Panc1 (cell line): Measurements from ENCODE around the gene ZFHX2.

Source experiments
- SIN3A ChIP-seq: IDR thresholded peaks from 2 replicates; pipeline ENCODE4 v1.6.1; 2012; ENCODE audit warnings: low read depth, mild to moderate bottlenecking, low read length, moderate library complexity, borderline replicate concordance; ENCODE audit not compliant: insufficient read depth
- TCF7L2 ChIP-seq: IDR thresholded peaks from 2 replicates; pipeline ENCODE4 v1.6.1; 2011; ENCODE audit warnings: mild to moderate bottlenecking, low read depth, low read length, inconsistent platforms
- TF ChIP-seq, protein P1 (sequence below): fragments of 450-650 bp; IDR thresholded peaks from 2 replicates; pipeline ENCODE4 v1.5.1; 2017; ENCODE audit warnings: mild to moderate bottlenecking
- TF ChIP-seq, protein P2 (sequence below), 2 experiments: IDR thresholded peaks; 2 replicates each; pipeline ENCODE4 v1.6.1; 2011 to 2012; ENCODE audit warnings: low read depth in 2 of 2, control low read depth in 1 of 2, low read length in 1 of 2, mild to moderate bottlenecking in 1 of 2, moderate library complexity in 1 of 2; ENCODE audit not compliant: insufficient read depth in 1 of 2

DNA sequence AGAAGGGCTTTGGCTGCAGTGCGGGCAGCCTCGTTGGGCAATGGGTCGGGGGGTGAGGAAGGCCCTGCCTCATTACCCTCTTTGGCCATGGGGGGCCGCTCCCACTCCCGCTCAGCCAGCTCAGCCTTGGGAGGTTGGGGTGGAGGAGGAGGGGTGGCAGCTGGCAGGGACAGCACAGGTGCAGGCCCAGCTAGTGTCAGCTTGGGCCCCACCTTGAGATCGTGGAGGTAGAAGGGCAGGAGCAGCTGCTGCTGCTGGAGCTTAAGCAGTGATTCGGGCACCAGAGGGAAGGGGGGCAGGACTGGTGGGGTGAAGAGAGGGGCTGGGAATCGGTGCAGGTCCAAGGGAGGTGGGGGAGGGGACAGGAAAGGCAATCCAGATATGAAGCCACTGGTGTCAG, 26.0 kb downstream of the ZFHX2 start:
- TF ChIP-seq, protein P1, sequence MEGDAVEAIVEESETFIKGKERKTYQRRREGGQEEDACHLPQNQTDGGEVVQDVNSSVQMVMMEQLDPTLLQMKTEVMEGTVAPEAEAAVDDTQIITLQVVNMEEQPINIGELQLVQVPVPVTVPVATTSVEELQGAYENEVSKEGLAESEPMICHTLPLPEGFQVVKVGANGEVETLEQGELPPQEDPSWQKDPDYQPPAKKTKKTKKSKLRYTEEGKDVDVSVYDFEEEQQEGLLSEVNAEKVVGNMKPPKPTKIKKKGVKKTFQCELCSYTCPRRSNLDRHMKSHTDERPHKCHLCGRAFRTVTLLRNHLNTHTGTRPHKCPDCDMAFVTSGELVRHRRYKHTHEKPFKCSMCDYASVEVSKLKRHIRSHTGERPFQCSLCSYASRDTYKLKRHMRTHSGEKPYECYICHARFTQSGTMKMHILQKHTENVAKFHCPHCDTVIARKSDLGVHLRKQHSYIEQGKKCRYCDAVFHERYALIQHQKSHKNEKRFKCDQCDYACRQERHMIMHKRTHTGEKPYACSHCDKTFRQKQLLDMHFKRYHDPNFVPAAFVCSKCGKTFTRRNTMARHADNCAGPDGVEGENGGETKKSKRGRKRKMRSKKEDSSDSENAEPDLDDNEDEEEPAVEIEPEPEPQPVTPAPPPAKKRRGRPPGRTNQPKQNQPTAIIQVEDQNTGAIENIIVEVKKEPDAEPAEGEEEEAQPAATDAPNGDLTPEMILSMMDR, result no peak
- TF ChIP-seq SIN3A (no peak), TCF7L2 (no peak)
- TF ChIP-seq, protein P2, sequence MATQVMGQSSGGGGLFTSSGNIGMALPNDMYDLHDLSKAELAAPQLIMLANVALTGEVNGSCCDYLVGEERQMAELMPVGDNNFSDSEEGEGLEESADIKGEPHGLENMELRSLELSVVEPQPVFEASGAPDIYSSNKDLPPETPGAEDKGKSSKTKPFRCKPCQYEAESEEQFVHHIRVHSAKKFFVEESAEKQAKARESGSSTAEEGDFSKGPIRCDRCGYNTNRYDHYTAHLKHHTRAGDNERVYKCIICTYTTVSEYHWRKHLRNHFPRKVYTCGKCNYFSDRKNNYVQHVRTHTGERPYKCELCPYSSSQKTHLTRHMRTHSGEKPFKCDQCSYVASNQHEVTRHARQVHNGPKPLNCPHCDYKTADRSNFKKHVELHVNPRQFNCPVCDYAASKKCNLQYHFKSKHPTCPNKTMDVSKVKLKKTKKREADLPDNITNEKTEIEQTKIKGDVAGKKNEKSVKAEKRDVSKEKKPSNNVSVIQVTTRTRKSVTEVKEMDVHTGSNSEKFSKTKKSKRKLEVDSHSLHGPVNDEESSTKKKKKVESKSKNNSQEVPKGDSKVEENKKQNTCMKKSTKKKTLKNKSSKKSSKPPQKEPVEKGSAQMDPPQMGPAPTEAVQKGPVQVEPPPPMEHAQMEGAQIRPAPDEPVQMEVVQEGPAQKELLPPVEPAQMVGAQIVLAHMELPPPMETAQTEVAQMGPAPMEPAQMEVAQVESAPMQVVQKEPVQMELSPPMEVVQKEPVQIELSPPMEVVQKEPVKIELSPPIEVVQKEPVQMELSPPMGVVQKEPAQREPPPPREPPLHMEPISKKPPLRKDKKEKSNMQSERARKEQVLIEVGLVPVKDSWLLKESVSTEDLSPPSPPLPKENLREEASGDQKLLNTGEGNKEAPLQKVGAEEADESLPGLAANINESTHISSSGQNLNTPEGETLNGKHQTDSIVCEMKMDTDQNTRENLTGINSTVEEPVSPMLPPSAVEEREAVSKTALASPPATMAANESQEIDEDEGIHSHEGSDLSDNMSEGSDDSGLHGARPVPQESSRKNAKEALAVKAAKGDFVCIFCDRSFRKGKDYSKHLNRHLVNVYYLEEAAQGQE (IDR thresholded peaks at IDR 0.05; ENCODE audit: insufficient read depth in 1 of 2, low read depth in 2 of 2, low read length in 1 of 2), result no peak
